UCSD-AML1 (cell line): Measurements from ENCODE around the gene SRPK3.

ENCODE experiments used
- DNase-seq: peaks from one replicate; lab custom pipeline; 2025; ENCODE audit not compliant: unreplicated experiment; lab: John Stamatoyannopoulos, UW

Gene SRPK3

DNA sequence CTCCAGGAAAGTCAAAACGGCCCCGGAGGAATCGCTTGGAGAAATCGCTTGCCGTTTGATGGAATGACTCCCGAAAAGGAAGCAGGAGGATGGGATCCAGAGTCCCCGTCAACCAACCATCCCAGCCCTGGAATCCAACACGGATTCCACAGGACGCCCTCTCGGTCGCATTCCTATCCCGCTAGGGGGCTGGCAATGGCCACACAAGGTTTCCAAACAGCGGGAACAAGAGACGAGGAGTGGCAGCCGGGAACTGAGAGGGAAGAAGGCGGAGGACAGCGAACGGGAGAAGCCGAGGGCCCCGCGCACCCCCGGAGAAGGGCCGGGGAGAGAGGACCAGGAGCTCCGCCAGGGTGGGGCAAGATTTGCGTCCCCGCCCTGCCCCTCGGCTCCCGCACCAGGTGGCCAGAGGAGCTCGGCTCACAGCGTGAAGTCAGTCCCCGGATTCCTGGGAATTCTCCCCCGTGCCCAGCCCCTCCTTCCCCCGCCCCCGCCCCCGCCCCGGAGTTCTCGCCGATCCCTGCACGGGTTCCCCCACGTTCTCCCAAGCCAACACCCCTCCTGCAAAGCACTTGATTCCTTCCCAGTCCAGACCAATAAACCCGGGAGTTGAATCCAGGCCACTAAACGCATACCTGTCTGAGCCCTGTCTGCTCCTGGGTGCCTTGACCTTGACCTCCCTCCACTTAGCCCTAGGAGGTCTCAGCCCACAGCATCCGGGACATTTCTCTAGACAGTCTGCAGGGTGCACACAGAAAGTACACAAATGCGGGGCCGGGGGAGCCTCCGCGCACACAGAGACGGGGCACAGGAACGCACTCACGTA is 48.1 kb downstream of the SRPK3 start:
- no peak for DNase-seq

DNA sequence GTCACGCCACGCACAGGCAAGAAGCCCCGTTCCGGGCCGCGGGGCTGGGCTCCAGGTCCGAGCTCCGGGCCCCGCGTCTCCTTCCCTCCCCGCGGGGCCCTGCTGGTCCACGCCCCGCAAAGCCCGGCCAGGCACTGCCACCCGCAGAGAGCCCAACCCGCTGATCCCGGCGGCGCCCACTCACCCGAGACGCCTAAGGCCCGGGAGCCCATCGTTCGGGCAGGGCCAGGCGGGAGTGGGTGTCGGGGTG is 48.6 kb downstream of the SRPK3 start:
- no peak for DNase-seq

DNA sequence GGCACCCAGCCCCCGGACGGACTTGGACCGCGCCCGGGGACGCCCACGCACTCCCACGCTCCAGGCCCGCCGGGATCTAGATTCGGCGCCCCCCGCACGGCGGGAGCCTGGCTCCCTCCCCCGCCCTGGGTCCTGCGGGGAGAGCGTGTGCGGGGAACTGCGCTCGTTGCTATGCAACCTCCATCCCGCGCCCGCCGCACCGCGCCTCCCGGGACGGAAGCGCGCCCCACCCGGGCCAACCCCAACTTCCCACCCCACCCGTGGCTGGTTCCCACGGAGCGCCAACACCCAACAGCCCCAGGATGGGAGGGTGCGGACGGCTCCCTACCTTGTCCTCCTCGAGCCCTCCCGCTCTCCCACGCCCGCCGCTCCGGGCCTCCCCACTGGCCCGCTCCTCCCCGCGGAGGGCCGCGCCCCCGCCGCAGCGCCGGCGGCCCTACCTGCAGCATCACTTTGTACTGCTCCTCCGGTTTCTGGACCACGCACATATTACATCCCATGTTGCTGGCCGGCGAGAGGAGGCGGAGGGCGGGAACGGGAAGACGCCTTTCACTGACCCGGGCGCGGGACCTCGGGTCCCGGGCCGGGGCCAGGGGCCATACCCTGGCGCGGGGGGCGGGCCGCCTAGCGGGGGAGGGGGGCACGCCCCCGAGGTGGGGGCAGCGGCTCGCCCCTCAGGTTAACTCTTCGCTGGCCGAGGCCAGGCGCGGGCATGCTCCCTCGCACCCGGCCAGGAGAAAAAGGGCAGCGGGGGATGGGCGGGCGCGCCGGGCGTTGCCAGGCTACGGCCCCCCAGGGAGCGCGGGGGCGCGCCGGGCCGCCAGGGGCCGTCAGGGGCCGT is 49.2 kb downstream of the SRPK3 start, which contains the start of gene PDZD4:
PDZD4 (minus strand) TSS at position 746 of the 841 bp plus-strand sequence; CDS start at position 500, 246 bp downstream.
- DNase-seq: no peak

DNA sequence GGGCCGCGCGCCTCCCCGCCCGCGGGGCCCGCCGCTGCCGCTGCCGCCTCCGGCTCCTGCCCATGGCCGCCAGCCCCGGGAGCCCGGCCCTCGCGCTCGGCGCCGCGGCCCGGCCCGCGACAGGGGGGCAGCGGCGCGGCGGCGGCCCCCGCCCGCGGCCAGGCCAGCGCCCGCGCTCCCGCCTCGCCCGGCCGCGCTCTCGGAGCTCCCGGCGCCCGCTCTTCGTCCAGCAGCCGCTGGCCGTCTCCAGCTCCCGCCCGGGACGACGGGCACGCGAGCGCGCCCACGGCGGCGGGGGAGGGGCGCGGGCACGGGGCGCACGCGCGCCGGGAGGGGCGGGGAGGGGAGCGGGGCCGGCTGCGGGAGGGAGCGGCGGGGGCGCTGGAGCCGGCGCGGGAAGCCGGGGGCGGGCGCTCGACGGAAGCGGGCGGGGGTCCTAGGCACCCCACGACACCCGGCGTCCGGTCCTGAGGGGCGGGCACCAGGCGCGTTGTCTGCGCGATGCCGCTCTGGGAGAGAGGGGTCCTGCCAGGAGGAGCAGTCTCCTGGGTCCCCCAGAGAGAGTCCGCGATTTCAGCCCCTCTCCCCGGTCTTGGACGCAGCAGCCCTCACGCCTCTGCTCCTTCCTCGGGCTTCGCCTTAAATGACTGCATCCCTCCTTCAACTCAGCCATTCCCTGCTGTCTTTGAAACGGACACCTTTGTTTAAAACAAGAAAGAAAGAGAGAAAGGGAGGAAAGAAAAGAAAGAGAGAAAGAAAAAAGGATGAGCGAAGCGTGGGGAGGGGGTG is 50.0 kb downstream of the SRPK3 start:
- no peak for DNase-seq

DNA sequence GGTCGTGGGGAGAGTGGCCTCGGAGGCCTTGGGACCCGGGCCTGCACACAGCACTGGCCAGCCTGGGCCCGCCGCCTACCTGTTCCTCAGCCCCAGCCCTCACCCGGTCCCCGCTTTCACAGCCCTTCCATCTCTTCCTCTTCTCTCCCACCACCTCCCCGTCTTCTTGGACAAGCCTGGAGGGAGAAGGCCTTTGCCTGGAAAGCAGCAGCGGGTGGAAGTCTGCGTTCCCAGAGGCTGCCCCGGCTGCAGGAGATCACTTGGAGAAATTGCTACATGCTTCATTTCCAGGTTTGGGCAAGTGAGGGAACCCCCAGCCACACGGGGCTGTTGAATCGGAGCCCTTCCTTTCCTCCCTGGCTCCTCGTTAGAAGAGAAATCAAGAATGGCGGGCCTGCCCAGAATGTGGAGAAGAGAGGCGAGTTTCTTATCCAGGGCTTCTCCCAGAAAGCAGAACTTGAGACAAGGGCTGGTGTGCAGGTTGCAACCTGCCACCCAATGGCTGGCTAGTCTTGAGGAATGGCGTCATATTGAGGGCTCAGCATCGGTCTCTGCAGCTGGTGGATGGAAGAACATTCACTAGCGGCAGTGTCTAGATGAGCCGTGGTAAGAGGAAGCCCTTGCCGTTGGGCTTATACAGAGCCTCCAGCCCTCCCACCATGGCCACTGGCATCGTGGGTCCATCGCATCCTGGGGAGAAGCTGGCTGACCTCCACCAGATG is 50.7 kb downstream of the SRPK3 start:
- DNase-seq: no peak

DNA sequence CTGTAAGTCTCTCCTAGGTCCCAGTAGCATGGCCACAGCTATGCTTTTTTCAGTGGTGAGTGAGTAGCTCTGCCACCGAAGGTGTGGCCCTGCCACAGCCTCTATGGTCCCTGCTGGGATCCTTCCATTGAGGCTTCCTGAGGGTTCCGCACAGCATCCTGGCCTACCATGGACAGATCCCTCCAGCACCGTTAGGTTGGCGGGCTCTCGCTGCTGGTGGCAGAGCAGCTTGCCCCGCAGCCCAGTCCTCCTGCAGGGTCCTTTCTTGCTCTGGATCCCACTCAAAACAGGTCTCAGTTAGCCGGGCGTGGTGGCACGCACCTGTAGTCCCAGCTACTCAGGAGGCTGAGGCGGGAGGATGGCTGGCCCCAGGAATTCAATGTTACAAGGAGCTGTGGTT is 51.9 kb downstream of the SRPK3 start:
- no peak for DNase-seq
